ENCODE measurements around the gene CELSR1. TPM values are rescaled to one million over a fixed set of nuclear protein-coding genes. Genes with fewer than 3 reads are reported as not detected.

The CELSR1 gene
- total RNA-seq, 1 donor from 2014 or later: 32.9 TPM

DNA sequence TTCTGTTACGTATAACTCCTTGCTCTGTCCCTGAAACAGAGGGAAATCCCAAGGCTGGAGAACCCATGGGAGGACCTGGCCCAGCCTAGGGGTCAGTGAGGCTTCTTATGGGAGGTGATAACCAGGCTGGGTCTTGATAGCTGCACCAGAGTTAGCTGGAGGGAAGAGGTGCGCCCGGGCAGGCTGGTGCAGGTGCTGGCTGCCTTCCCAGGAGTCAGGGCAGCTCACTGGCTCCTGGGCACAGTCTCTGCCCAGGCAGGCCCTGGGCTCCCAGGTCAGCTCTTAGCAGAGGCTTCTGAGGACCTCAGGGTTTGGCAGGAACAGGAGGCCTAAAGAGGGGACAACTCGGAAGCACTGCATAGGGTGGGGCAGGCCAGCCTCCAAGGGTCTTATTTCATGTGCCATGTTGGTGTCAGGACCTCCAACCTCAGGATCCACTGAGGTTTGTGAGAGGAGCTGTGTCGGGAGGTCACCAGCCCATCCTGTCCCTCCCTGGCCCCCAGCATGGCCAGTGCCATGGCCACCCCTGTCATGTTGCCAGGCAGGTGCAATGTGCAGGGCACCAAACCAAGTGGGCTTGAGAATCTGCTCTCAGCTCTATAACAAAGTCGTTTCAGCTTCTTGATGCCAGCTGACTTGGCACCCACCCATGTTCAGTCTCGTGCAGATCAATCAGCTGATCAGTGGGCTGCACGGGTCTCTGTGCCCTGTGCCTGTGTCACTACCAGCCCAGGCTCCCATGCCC, 20.5 kb upstream of the CELSR1 start:
- Histone ChIP-seq H3K4me1 (no peaks in the 10 kb centered on the region), H3K27ac (no peak overlapping the region), H3K4me3 (no peak overlapping the region), H3K36me3 (no peaks in the 10 kb centered on the region), H3K27me3 (no peaks in the 10 kb centered on the region), H3K9me3 (no peaks in the 10 kb centered on the region)
- intact Hi-C loops (cut with DNase I): no loop called here
- DNase-seq (ENCODE audit: extremely low spot score in 2 of 2): no peak
- no peak for TF ChIP-seq POLR2A (IDR thresholded peaks at IDR 0.05)
- no peak for TF ChIP-seq CTCF (IDR thresholded peaks at IDR 0.05)
- no peak for TF ChIP-seq POLR2AphosphoS5 (IDR thresholded peaks at IDR 0.05; ENCODE audit: insufficient read depth in 1 of 2, low read depth in 1 of 2)

DNA sequence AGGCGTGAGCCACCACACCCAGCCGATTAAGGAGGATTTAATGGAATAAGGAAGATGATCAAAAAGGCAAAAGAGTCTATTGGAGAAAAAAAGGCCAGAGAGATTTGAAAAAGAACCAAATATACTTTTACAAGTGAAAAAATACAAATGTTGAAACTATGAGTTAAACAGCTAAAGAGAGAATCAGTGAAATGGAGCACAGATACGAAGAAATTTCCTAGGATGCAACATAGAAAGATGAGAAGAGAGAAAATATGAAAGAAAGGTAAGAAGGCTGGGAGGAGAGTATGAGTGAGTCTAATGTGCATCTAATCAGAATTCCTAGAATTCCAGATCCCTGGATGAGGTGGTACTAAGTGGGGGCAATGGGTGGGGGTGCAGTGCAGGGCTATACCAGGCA, 19.4 kb upstream of the CELSR1 start:
- no peak overlapping the region for H3K27ac ChIP-seq
- H3K36me3 ChIP-seq: no peaks in the 10 kb centered on the region
- DNase-seq (ENCODE audit: extremely low spot score in 2 of 2): no peak
- no peak overlapping the region for H3K4me3 ChIP-seq
- H3K27me3 ChIP-seq: no peaks in the 10 kb centered on the region
- intact Hi-C loops (cut with DNase I): no loop called here
- no peaks in the 10 kb centered on the region for H3K9me3 ChIP-seq
- TF ChIP-seq CTCF (IDR thresholded peaks at IDR 0.05) (no peak), POLR2AphosphoS5 (IDR thresholded peaks at IDR 0.05; ENCODE audit: insufficient read depth in 1 of 2, low read depth in 1 of 2) (no peak), POLR2A (IDR thresholded peaks at IDR 0.05) (no peak)
- no peaks in the 10 kb centered on the region for H3K4me1 ChIP-seq

DNA sequence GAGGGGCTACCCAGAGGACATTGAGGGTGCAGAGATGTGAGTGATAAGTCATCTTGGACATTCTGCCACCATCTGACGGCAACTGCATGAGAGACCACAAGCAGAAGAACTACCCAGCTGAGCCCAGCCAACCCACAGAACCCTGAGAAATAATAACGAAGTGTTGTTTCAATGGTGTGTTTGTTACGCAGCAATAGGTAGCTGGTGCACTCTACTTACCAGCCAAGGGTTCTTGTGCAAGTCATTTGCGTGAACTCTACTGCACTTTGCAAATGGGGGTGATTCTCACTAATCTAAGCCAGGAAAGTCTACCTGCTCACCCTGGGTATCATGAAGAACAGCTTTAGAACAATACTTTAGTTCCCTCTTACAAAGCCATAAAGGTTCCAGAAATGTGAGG, 15.8 kb upstream of the CELSR1 start:
- DNase-seq (ENCODE audit: extremely low spot score in 2 of 2): no peak
- TF ChIP-seq POLR2A (IDR thresholded peaks at IDR 0.05) (no peak), POLR2AphosphoS5 (IDR thresholded peaks at IDR 0.05; ENCODE audit: insufficient read depth in 1 of 2, low read depth in 1 of 2) (no peak), CTCF (IDR thresholded peaks at IDR 0.05) (no peak)
- Histone ChIP-seq H3K27me3 (no peaks in the 10 kb centered on the region), H3K36me3 (no peaks in the 10 kb centered on the region), H3K9me3 (no peaks in the 10 kb centered on the region), H3K4me1 (peaks cover 16% of the 10 kb centered on the region), H3K27ac (no peak overlapping the region), H3K4me3 (no peak overlapping the region)
- intact Hi-C loops (cut with DNase I): no loop called here

DNA sequence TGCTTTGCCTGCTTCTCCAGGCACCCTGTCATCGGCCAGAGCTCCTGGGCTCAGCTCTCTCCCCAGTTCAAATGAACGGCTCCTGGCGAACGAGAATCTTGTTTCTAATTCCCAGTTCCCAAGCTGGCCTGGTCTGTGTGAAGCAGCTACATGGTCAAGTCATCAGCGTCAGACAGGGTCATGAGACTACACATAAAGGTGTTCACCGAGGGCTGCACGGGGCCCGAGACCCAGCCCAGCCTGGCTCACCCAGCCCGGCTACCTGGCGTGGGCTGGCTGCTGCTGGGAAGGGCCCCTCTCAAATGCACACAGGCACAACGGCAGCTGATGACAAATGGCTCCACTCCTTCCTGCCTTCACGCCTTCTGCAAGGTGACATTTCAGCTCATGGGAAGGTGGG, 14.6 kb upstream of the CELSR1 start:
- Histone ChIP-seq H3K36me3 (no peaks in the 10 kb centered on the region), H3K4me1 (peaks cover 28% of the 10 kb centered on the region), H3K9me3 (no peaks in the 10 kb centered on the region), H3K4me3 (no peak overlapping the region), H3K27me3 (no peaks in the 10 kb centered on the region), H3K27ac (no peak overlapping the region)
- no peak for TF ChIP-seq CTCF (IDR thresholded peaks at IDR 0.05)
- no peak for TF ChIP-seq POLR2A (IDR thresholded peaks at IDR 0.05)
- no peak for TF ChIP-seq POLR2AphosphoS5 (IDR thresholded peaks at IDR 0.05; ENCODE audit: insufficient read depth in 1 of 2, low read depth in 1 of 2)
- intact Hi-C loops (cut with DNase I): no loop called here
- no peak for DNase-seq (ENCODE audit: extremely low spot score in 2 of 2)

DNA sequence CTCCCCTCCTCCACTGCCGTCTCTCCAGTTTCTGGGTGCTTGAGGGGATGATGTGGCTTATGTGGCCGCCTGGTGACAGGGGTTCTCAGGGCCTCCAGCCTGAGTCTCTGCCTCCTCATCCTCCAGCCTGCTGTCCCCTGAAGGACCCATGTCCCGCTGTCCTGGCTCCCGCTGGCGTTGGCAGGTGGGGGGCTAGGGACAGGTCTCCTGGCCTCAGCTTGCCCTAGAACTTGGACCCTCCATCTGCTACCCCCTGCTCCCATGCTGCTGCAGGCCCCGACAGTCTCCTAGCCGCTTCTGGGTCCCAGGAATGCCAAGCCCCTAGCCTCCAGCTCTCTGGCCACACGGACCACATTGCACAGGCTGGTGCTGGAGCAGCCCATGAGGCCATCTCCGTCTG, 13.9 kb upstream of the CELSR1 start:
- Histone ChIP-seq H3K9me3 (no peaks in the 10 kb centered on the region), H3K4me3 (no peak overlapping the region), H3K27ac (no peak overlapping the region), H3K27me3 (no peaks in the 10 kb centered on the region), H3K4me1 (peaks cover 35% of the 10 kb centered on the region), H3K36me3 (no peaks in the 10 kb centered on the region)
- no peak for TF ChIP-seq CTCF (IDR thresholded peaks at IDR 0.05)
- no peak for TF ChIP-seq POLR2AphosphoS5 (IDR thresholded peaks at IDR 0.05; ENCODE audit: insufficient read depth in 1 of 2, low read depth in 1 of 2)
- TF ChIP-seq POLR2A (IDR thresholded peaks at IDR 0.05): no peak
- intact Hi-C loops (cut with DNase I): no loop called here
- DNase-seq (ENCODE audit: extremely low spot score in 2 of 2): no peak

Data from vagina (tissue), 2 donors.